ENCODE data around the gene DCDC1.

The DCDC1 gene

DNA sequence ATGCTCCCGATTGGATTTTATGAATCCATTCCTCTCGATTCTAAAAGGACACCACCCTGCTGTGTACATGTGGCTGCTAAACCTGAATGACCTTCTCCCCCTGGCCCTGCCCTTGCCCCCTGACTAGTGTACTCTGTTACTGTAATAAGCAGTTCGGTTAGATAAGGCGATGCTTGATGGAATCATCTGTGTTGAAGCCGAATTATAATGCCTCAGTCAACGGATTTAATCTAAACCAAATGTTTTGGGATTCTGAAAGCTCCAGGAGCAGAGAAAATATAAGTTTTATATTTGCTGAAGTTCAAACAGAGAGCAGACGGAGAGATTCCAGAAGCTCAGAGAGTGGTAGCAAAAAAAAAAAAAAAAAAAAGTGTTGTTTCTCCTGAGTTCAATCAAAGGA lies 508.0 kb downstream of the DCDC1 start:
- FAIRE-seq (no peak), DNase-seq (ENCODE audit: insufficient read length, low spot score) (no peak)

DNA sequence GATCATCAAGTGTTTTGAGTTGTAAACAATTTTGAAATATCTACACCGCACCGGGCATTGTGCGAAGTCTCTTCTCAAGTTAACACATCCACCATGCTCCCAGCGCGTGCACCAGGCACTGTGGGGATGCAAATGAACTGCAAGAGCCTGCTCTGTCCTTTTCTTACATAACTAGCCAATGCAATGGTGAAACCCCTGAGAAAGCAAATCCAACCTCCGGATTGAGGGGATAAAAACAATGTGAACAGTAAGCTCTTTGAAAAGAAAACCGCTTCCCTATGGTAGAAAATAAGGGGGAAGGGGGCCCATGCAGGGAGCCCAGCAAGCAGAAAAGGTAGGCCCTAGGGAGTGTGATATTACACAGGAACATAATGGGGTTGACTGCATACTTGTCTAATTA lies 508.5 kb downstream of the DCDC1 start:
- DNase-seq (ENCODE audit: insufficient read length, low spot score) = no peak
- no peak for FAIRE-seq

DNA sequence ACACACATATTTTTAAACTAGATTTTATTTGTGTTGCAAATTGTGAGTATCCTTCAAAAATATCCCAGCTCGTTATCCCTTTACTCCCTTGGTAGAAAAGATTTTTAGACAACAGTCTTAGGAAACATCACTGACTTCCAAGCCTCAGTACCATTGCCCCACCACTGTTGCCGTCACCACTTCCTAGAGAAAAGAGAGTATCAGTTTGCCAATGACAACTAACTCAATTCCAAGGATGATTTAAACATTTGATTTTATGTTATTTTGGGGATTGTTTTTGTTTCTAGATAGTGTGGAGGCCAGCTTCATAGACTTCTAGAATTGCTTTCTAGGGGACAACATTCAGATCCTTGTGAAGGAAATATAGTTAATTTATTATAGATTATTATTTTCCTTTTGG lies 509.4 kb downstream of the DCDC1 start:
- FAIRE-seq (no peak), DNase-seq (ENCODE audit: insufficient read length, low spot score) (no peak)

DNA sequence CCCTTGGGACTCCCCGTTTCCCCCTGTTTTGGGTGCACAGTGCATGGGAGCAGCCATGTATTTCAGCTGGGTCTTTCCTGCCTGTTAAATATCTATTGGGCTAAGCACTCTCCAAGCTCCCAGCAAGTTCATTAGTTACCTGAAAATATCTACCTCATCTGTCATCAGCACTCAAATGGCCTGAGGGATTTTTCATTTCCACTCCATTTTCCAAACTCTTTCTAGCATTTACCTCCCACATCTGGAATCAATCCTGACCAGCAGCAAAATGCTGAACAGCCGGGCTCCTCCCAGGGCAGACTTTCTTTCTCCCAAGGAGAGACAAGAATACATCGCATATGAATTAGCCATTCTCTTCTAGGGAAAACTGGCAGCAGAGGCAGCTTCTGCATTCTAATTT lies 509.9 kb downstream of the DCDC1 start:
- no peak for FAIRE-seq
- DNase-seq (ENCODE audit: insufficient read length, low spot score) = no peak

DNA sequence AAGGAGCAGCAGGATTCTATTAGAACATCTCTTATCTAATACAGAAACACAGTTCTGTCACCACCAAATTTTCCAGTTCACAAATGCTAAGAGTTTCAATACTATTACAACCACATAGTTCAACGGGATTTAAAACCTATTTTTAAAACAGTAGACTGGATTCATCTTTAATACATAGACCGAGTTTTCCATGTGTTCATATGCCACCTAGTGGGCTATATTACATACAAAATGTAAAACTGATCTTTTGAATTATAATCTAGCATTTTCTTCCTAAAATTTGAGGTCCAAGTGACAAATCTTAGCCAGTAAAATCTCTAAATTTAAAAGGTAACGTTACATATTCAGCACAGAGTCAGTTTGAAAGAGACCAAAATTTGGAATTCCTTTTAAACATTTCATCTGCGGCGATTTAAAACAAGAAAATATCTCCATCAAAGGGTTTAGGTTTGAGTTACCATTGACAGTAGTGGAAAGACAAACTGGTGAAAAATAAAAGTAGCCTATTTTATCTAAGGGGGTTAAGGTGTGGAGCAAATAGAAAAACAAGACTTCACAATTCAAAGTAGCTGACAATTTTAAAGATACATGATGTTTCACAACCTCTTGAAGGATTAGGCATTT lies 514.0 kb downstream of the DCDC1 start:
- FAIRE-seq = no peak
- no peak for DNase-seq (ENCODE audit: insufficient read length, low spot score)

DNA sequence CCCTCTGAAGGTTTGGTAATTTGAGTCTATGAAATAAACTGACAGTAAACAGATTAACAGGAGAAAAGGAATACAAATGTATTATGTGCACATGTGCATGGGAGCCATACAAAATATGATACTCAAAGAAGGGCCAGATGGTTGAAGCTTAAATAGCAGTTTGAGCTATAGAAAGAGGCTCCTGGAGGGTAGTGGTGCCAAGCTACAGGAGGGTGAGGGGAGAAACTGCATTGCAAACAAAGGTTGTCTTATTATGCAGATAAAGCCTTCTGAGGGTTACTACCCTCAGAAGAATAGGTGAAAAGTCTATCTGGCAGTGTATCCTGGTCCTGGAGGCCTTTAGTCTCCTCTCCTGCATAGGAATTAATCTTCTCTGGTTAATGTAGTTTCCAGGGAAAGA lies 516.1 kb downstream of the DCDC1 start:
- FAIRE-seq = no peak

DNA sequence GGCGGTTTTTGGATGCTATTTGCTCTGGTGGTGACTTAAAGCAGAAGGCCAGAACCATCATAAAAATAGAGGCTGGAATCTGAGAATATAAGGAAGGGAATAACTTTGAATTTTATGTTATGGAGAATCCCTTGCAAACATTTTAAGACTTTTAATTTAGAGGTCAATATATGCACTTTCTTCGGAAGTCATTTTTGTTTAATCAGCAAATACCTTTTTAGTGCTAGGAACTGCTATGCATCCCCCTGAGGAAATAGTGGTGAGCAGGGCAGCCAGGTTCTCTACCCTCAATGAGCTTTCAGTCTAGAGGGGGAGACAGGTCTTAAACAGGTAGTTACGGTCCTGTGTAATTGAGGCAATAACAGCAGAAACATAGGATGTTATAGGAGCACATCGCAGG lies 516.9 kb downstream of the DCDC1 start:
- FAIRE-seq = no peak
- DNase-seq (ENCODE audit: insufficient read length, low spot score) = no peak

More for the DNA sequence above, 516.1 kb downstream of the DCDC1 start:
- no peak for DNase-seq (ENCODE audit: insufficient read length, low spot score)

DNA sequence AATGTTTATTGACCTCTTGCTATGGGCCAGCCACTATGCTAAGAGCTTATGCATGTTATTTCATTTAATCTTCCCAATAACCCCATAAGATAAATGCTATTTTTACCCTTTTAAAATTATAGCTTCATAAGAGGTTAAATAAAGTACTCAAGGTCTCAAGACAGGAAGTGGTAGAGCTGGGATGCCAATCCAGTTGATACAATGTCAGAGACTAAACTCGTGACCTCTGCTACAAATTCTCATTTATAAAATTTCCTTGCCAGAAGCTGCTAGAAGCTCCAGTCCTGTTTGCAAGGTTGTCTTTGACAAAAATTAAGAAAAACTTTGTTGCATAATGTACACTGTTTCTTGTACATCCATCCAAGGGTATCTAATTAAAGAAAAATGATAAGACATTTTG lies 517.4 kb downstream of the DCDC1 start:
- DNase-seq (ENCODE audit: insufficient read length, low spot score) = no peak

DNA sequence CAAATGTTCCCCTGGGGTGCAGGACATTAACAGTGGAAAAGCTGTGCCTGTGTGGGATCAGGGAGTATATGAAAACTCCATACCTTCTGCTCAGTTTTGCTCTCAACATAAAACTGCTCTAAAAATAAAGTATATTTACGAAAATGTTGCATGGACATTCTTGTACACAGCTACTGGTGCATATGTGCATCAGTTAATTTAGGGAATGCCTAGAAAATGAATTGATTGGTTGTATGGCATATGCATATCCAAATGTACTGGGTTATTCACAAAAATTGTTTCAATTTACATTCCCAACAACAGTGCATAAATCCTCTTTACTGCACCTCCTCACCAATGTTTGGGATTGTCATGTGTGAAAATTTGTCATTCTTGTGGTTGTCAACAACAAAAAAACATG lies 532.3 kb downstream of the DCDC1 start:
- FAIRE-seq = no peak

More for the DNA sequence above, 517.4 kb downstream of the DCDC1 start:
- FAIRE-seq = no peak

DNA sequence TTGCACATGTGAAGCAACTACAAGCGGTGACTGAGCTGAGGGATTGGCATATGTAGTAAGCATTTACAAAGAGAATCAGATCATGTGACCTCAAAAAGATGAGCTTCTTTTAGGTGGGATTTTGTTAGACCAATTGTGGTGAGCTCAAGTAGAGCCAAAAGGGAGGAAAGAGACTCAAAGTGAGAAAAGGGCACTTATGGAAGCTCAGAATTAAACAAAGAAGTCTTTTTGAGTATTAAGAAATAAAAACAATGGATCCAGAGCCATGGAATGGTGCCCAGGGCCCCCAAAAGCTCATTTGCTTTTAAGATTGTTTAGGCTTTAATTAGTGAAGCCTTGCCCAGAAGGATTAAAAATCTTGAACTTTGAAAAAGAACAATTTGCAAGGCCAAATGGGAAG lies 536.7 kb downstream of the DCDC1 start:
- FAIRE-seq (no peak), DNase-seq (ENCODE audit: insufficient read length, low spot score) (no peak)

More for the DNA sequence above, 532.3 kb downstream of the DCDC1 start:
- DNase-seq (ENCODE audit: insufficient read length, low spot score) = no peak

DNA sequence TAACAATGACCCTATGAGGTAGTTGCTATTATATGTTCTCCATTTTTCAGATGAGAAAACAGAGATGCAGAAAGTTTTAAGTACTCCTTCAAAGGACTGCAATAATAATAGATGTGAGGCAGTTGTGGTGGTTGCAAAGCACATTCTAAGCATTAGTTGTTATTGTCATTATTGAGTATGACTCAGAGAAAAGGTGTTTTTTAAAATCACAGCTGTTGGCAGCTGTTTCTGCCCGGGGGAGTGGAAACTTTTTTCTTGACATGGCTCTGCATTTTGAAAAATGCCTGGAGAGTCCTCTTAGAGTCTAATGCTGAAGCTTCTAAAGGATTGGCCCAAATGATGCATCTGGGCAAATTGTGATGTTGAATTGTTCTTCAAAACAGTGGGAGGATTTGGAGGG lies 538.9 kb downstream of the DCDC1 start:
- FAIRE-seq (no peak), DNase-seq (ENCODE audit: insufficient read length, low spot score) (no peak)

DNA sequence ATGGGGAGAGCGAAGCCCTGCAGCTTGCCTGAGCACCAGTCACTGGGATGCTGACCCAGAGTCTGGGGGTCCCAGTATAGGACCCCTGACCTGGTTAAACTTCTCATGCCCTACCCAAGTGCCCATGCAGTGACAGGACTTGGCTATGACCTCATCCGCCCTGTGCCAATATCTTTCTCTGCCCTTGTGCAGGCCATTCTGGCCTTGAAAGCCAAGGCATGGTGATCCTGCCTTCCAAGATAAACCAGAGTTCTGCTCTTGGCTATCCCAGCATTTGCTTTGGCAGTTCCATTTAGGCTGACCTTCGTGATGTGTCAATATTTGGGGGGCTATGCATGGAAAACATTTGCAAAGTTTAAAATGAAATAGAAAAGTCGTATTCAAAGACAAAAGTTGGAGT lies 542.6 kb downstream of the DCDC1 start:
- FAIRE-seq = no peak
- no peak for DNase-seq (ENCODE audit: insufficient read length, low spot score)

DNA sequence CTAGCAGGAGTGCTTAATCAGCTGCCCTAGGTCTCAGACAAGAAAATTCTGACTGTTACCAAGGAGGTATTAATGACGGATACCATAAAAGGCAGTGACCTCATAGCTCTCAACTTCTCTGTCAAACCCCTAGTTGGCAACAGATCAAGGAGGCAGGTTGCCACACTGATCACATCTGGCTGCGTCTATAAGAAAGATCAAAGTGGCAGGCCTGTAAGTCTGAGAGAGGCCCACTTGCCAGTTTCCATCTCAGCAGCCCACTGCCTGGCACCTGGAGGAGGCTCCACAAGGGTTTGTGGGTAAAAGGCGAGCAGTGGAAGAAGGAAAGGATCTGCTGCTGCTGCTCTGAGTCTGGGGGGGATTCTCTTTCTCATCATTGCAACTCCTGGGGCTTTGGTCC lies 543.8 kb downstream of the DCDC1 start:
- FAIRE-seq (no peak), DNase-seq (ENCODE audit: insufficient read length, low spot score) (no peak)

DNA sequence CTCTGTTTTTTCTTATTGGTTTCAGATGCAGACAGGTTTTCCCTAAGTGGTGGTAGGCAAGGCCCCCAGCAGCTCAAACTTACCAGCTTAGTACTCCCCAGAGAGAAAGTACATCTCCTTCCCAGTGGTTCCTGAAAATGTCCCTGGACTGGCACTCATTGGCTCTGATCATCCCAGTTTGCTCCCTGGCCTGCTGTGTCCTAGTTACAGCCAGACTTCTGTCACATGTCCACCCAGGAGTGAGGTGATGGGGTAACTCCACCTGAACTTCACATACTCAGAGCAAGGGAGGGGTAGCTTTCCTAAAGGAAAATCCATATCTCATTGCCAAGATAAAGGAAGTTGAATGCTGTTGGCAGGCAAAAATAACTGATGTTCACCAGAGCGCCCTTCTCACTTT lies 546.4 kb downstream of the DCDC1 start:
- no peak for FAIRE-seq
- DNase-seq (ENCODE audit: insufficient read length, low spot score) = no peak

DNA sequence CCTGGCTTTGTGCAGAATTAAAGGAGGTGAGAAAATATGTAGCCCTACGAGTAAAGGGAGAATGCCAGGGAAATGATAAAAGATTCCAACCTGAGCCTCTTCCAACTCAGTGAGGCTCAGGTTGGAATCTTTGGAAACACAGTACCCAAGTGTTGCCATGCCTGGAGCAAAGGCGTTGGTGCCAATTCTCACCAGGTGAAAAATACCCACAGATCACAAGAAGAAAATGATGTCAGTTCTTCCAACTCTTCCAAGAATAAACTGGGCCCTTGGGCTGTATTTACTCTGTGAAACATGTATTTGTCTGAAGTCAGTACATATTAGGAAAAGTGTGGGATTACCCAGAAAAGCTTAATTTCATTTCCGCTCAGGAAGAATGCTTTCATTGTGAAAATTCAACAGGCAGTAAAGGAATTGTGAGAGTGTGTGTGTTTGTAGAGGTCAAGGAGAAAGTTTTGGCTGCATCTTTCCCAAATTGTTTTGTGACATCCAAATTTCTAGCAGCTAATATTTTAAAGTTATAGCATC lies 548.0 kb downstream of the DCDC1 start:
- no peak for FAIRE-seq
- no peak for DNase-seq (ENCODE audit: insufficient read length, low spot score)

DNA sequence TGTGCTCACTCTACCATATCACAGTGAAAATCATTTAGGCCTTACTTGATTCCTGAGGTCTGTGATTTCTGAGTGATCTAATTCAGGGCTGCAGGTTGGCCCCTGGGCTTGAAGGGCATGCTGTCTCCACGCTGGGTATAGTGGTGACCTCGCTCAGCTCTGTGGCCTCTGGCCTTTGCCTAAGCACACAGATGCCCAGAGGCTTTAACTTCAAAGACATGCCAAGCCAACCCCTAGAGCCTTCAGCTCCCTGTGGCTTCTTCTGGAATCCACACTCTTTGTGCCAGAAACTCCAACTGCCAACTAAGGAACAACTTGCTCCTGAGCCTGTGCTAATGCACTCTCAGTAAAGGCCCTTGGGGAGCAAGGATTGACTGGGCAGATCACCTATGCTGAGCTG lies 550.8 kb downstream of the DCDC1 start:
- FAIRE-seq (no peak), DNase-seq (ENCODE audit: insufficient read length, low spot score) (no peak)

DNA sequence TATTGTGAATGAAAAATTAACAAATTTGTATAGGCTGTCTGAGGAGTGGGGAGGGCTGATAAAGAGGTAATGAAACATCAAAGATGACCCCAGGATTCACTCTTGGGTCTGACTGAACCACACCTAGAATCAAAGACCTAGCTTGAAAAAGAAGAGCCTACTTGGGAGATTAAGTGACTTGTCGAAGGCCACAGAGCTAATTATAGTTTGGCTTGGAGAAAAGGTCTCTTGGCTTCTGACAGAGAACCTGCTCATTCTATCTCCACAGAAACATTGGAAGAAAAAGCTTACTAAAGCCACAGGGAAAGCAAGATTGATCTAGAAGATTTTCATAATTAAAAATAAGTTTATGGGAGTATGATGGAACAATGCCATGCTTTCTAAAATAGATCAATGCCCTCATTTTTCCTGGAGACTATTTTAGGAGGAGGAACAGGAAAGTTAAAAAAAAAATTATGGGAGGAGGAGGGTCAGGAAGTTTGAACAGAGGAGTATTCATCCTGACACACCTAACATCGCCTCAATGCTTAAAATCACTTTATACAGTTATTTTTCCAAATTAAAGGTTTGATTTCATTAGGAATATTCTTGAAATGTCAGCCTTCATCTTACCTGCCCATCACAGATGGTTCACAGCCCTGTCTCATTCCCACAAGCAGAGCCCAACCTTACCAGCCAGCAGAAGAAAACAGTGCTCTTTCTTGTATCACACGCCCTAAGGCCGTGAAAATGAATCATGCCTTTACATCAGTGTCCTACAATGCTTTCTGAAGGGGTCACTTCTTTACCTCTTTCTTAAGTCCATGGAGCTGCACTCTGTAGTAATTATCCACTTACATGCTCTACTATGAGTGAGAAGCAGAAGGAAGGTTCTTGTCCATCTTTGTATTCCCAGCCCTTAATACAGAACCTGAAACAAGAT lies 552.3 kb downstream of the DCDC1 start:
- DNase-seq (ENCODE audit: insufficient read length, low spot score) = no peak
- FAIRE-seq = no peak

DNA sequence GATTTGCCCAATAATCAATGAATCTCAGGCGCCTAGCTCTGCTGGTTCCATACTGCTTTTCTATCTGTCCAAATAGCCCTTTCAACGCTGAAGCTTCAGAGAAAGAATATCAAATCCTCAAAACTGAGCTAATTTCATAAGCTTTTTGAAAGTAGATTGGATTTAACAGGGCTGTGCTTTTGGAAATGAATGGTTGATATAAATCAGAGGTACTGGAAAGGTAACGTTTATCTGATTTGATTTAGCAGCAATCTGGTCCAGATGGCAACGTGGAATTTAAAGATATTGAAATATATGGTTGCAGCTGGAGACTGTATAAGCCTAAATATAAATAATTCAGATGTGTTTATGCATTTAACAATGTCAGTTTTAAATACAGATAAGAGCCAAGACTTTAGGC lies 553.9 kb downstream of the DCDC1 start:
- DNase-seq (ENCODE audit: insufficient read length, low spot score) (no peak), FAIRE-seq (no peak)

DNA sequence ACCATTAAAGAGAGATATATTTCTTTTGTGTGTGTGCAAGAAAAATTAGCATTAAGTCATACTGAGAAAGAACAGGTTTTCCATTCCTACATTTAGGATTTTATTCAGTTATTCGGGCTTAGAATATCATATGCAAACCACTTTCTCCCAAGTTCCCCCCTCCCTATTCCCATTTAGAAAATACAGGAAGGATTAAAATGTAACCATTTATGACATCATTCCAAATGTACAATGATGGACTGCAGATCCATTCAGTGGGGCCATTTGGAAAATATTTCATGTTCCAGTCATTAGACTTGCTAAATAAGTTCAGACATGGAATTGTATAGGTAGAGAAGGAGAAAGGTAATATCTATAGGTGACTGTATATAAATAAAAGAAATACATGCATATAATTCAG lies 554.8 kb downstream of the DCDC1 start:
- FAIRE-seq = no peak
- no peak for DNase-seq (ENCODE audit: insufficient read length, low spot score)

All from HTR-8/SVneo (cell line).